Esophagus muscularis mucosa (tissue), 4 donors: ENCODE data around the gene CPSF3. TPM values are rescaled to one million over a fixed set of nuclear protein-coding genes. Genes with fewer than 3 reads are reported as not detected.

Experiments
- DNase-seq: peaks from one replicate; pipeline ENCODE4 v3.0.0-alpha.2; 2017; ENCODE audit errors: extremely low spot score
- H3K27ac ChIP-seq, 4 donors: fragments of 200-600 bp; sonication (generic); replicated peaks in 1 of 4; 1 replicate in 3 of 4; 2 replicates in 1 of 4; pipeline ENCODE4 v1.5.1; 2016 to 2019; ENCODE audit warnings: mild to moderate bottlenecking in 1 of 4
- H3K27me3 ChIP-seq, 4 donors: fragments of 200-600 bp; sonication (generic); one replicate each; pipeline versions ENCODE4 v1.5.1 to v1.6.0; 2016 to 2019
- H3K36me3 ChIP-seq, 4 donors: fragments of 200-600 bp; sonication (generic); one replicate each; pipeline ENCODE4 v1.5.1; 2016 to 2019
- H3K4me1 ChIP-seq, 4 donors: fragments of 200-600 bp; sonication (generic); one replicate each; pipeline ENCODE4 v1.5.1; 2016 to 2019
- H3K4me3 ChIP-seq, 4 donors: fragments of 200-600 bp; sonication (generic); 1 replicate in 2 of 4; 2 replicates in 2 of 4; pipeline ENCODE4 v1.5.1; 2016 to 2019; ENCODE audit warnings: mild to moderate bottlenecking in 4 of 4, moderate library complexity in 1 of 4
- H3K9me3 ChIP-seq, 4 donors: fragments of 200-600 bp; sonication (generic); 1 replicate in 3 of 4; 2 replicates in 1 of 4; pipeline ENCODE4 v1.5.1; 2016 to 2019
- CTCF ChIP-seq, 3 experiments: fragments of 200-600 bp in 2 of 3; fragments of 450-650 bp in 1 of 3; sonication (generic) in 2 of 3; IDR thresholded peaks; one replicate each; pipeline ENCODE4 v1.5.1; 2017 to 2019; ENCODE audit warnings: antibody characterized with exemption in 3 of 3, mild to moderate bottlenecking in 2 of 3, moderate library complexity in 1 of 3
- EP300 ChIP-seq: sonication (generic); formaldehyde crosslinking; IDR thresholded peaks from one replicate; pipeline ENCODE4 v1.6.1; 2017; ENCODE audit warnings: antibody characterized with exemption
- POLR2A ChIP-seq: fragments of 450-650 bp; IDR thresholded peaks from one replicate; pipeline ENCODE4 v1.6.1; 2017; ENCODE audit warnings: antibody characterized with exemption, moderate library complexity, mild to moderate bottlenecking, low read depth
- POLR2AphosphoS5 ChIP-seq, 2 donors: sonication (generic); formaldehyde crosslinking; IDR thresholded peaks; one replicate each; pipeline ENCODE4 v1.6.1; 2017; ENCODE audit warnings: antibody characterized with exemption in 2 of 2
- WGBS: methylation state at CpG from one replicate; pipeline ENCODE4 v1.1.5; 2018; 5-methylcytosine and 5-hydroxymethylcytosine counted together
- intact Hi-C: fragments of 100-400 bp; cut with DNase I; formaldehyde crosslinking; loops from one replicate; pipeline ENCODE4 v1.15.1; 2023
- total RNA-seq, 4 donors: library from RNA; depleted of rRNA; stranded (reverse); fragments of >200 nt; gene quantifications; one replicate each; pipeline versions ENCODE4 v1.1.0 to v1.2.1, GENCODE V29; 2016

The CPSF3 gene
- total RNA-seq, 4 donors from 2014 or later, result 18.3 to 22.8 (median 20.7) TPM

GRCh38 chr2:9443526-9443925 lies 20.1 kb downstream of the CPSF3 start:
- no peak for TF ChIP-seq CTCF (IDR thresholded peaks at IDR 0.05)
- TF ChIP-seq POLR2AphosphoS5 (IDR thresholded peaks at IDR 0.05), result no peak
- TF ChIP-seq EP300, result no peak
- no peak for TF ChIP-seq POLR2A
- peaks cover 47 to 90% (median 78%) of the 10 kb centered on the region in 4 donors for H3K36me3 ChIP-seq
- no peaks in the 10 kb centered on the region for H3K4me1 ChIP-seq
- H3K27ac ChIP-seq, result no peak overlapping the region
- H3K27me3 ChIP-seq, result no peaks in the 10 kb centered on the region
- no peak for DNase-seq
- intact Hi-C loops, result no loop called here
- H3K9me3 ChIP-seq, result no peaks in the 10 kb centered on the region
- no peak overlapping the region for H3K4me3 ChIP-seq
- 84% methylated on average over 5 of the region's 5 CpGs for WGBS

- intact Hi-C loops, result no loop called here
- no peak overlapping the region for H3K4me3 ChIP-seq
- H3K9me3 ChIP-seq, result no peaks in the 10 kb centered on the region
- DNase-seq, result no peak
- TF ChIP-seq POLR2AphosphoS5 (IDR thresholded peaks at IDR 0.05) (no peak), POLR2A (no peak), CTCF (IDR thresholded peaks at IDR 0.05) (no peak)
- peaks cover 52 to 90% (median 78%) of the 10 kb centered on the region in 4 donors for H3K36me3 ChIP-seq
- no peaks in the 10 kb centered on the region for H3K4me1 ChIP-seq
- H3K27me3 ChIP-seq, result no peaks in the 10 kb centered on the region
- WGBS, result 96% methylated on average over 7 of the region's 7 CpGs
- no peak overlapping the region for H3K27ac ChIP-seq
Observed at GRCh38 chr2:9445089-9445488, 21.6 kb downstream of the CPSF3 start.

GRCh38 chr2:9451231-9451630 lies 27.8 kb downstream of the CPSF3 start:
- DNase-seq, result no peak
- WGBS, result 94% methylated on average over 1 of the region's 1 CpG
- Histone ChIP-seq H3K9me3 (no peaks in the 10 kb centered on the region), H3K4me3 (no peak overlapping the region), H3K27ac (no peak overlapping the region), H3K4me1 (no peaks in the 10 kb centered on the region), H3K27me3 (no peaks in the 10 kb centered on the region), H3K36me3 (peaks cover 26 to 88% (median 69%) of the 10 kb centered on the region in 4 donors)
- intact Hi-C loops, result no loop called here
- no peak for TF ChIP-seq POLR2A
- TF ChIP-seq POLR2AphosphoS5 (IDR thresholded peaks at IDR 0.05), result no peak
- TF ChIP-seq EP300, result no peak
- no peak for TF ChIP-seq CTCF (IDR thresholded peaks at IDR 0.05)

GRCh38 chr2:9460441-9461017 lies 37.1 kb downstream of the CPSF3 start:
- TF ChIP-seq POLR2A, result no peak
- TF ChIP-seq CTCF (IDR thresholded peaks at IDR 0.05), result no peak
- no peak for TF ChIP-seq POLR2AphosphoS5 (IDR thresholded peaks at IDR 0.05)
- 93% methylated on average over 3 of the region's 3 CpGs for WGBS
- H3K36me3 ChIP-seq, result peaks cover 14 to 67% (median 43%) of the 10 kb centered on the region in 4 donors
- intact Hi-C loops, result no loop called here
- H3K4me1 ChIP-seq, result peaks cover 0 to 14% (median 9%) of the 10 kb centered on the region in 4 donors
- no peak overlapping the region for H3K27ac ChIP-seq
- no peak overlapping the region for H3K4me3 ChIP-seq
- H3K9me3 ChIP-seq, result no peaks in the 10 kb centered on the region
- DNase-seq, result no peak
- H3K27me3 ChIP-seq, result no peaks in the 10 kb centered on the region

- WGBS, result 96% methylated on average over 3 of the region's 3 CpGs
- Histone ChIP-seq H3K27me3 (no peaks in the 10 kb centered on the region), H3K9me3 (no peaks in the 10 kb centered on the region), H3K27ac (no peak overlapping the region), H3K4me1 (peaks cover 0 to 14% (median 9%) of the 10 kb centered on the region in 4 donors), H3K36me3 (peaks cover 14 to 66% (median 43%) of the 10 kb centered on the region in 4 donors), H3K4me3 (no peak overlapping the region)
- no peak for DNase-seq
- TF ChIP-seq POLR2A, result no peak
- no peak for TF ChIP-seq EP300
- TF ChIP-seq CTCF (IDR thresholded peaks at IDR 0.05), result no peak
- no peak for TF ChIP-seq POLR2AphosphoS5 (IDR thresholded peaks at IDR 0.05)
- intact Hi-C loops, result no loop called here
Observed at GRCh38 chr2:9461079-9461478, 37.6 kb downstream of the CPSF3 start.
